Measurements from ENCODE around the gene MYO7B.

Gene MYO7B

GRCh38 chr2:127611076-127611925, 75.8 kb downstream of the MYO7B start:
- DNase-seq: no peak

GRCh38 chr2:127612111-127612822, 76.8 kb downstream of the MYO7B start:
- DNase-seq: no peak

- DNase-seq: no peak
These were observed 78.8 kb downstream of the MYO7B start for GRCh38 chr2:127614246-127614645.

- no peak for DNase-seq
These were observed 79.2 kb downstream of the MYO7B start for GRCh38 chr2:127614731-127615130.

- no peak for DNase-seq
These were observed 80.2 kb downstream of the MYO7B start for GRCh38 chr2:127615511-127616166.

GRCh38 chr2:127618551-127619202, 83.2 kb downstream of the MYO7B start:
- no peak for DNase-seq

- DNase-seq: no peak
These were observed 83.7 kb downstream of the MYO7B start for GRCh38 chr2:127619203-127619590.

GRCh38 chr2:127619877-127620705, 84.6 kb downstream of the MYO7B start:
- DNase-seq: no peak

- no peak for DNase-seq
These were observed 85.4 kb downstream of the MYO7B start for GRCh38 chr2:127620866-127621265.

GRCh38 chr2:127621981-127622431, 86.5 kb downstream of the MYO7B start:
- DNase-seq: no peak

GRCh38 chr2:127622561-127623387, 87.3 kb downstream of the MYO7B start:
- DNase-seq: no peak

- no peak for DNase-seq
These were observed 88.2 kb downstream of the MYO7B start for GRCh38 chr2:127623388-127624319.

GRCh38 chr2:127624320-127624755, 88.9 kb downstream of the MYO7B start:
- DNase-seq: no peak

- DNase-seq: no peak
These were observed 89.5 kb downstream of the MYO7B start for GRCh38 chr2:127624756-127625571.

GRCh38 chr2:127625572-127625951, 90.1 kb downstream of the MYO7B start:
- no peak for DNase-seq

- DNase-seq: no peak
These were observed 90.7 kb downstream of the MYO7B start for GRCh38 chr2:127626175-127626574.

- no peak for DNase-seq
These were observed 91.6 kb downstream of the MYO7B start for GRCh38 chr2:127626917-127627739.

Measured in Kasumi-1 (cell line).